Lung (tissue), 12 donors: ENCODE measurements around the gene MMADHC. TPM values are rescaled to one million over a fixed set of nuclear protein-coding genes. Genes with fewer than 3 reads are reported as not detected.

Experiments used
- ATAC-seq: fragments of 200-7000 bp; cut with Tn5 transposase; one replicate; pipeline ENCODE4 v1.9.1; 2020; ENCODE audit warnings: moderate number of reproducible peaks; ENCODE audit not compliant: insufficient read depth, low FRiP score
- DNase-seq, 3 donors: peaks; one replicate each; pipeline ENCODE4 v3.0.0-alpha.2; 2013 to 2017
- H3K27ac ChIP-seq, 2 donors: one replicate each; pipeline ENCODE4 v1.5.1; 2013; ENCODE audit warnings: mild to moderate bottlenecking in 2 of 2, moderate library complexity in 2 of 2, control low read depth in 1 of 2, inconsistent platforms in 1 of 2, low read depth in 1 of 2, low read length in 1 of 2
- H3K27me3 ChIP-seq, 3 donors: one replicate each; pipeline ENCODE4 v1.5.1; 2013; ENCODE audit warnings: low read length in 2 of 3; ENCODE audit not compliant: control insufficient read depth in 3 of 3, insufficient read depth in 3 of 3
- H3K36me3 ChIP-seq, 4 donors: one replicate each; pipeline ENCODE4 v1.5.1; 2013; ENCODE audit warnings: low read length in 4 of 4, mild to moderate bottlenecking in 1 of 4, moderate library complexity in 1 of 4; ENCODE audit not compliant: control insufficient read depth in 4 of 4, insufficient read depth in 4 of 4
- H3K4me1 ChIP-seq, 5 donors: one replicate each; pipeline ENCODE4 v1.5.1; 2013; ENCODE audit warnings: low read length in 5 of 5, mild to moderate bottlenecking in 2 of 5, moderate library complexity in 1 of 5; ENCODE audit not compliant: control insufficient read depth in 5 of 5, insufficient read depth in 5 of 5
- H3K4me3 ChIP-seq: one replicate; pipeline ENCODE4 v1.5.1; 2013; ENCODE audit warnings: mild to moderate bottlenecking, control low read depth, moderate library complexity
- H3K9ac ChIP-seq, 2 donors: one replicate each; pipeline ENCODE4 v1.5.1; 2013; ENCODE audit warnings: low read length in 2 of 2, control low read depth in 1 of 2; ENCODE audit not compliant: insufficient read depth in 1 of 2
- H3K9me3 ChIP-seq, 4 donors: one replicate each; pipeline ENCODE4 v1.5.1; 2013; ENCODE audit warnings: low read length in 3 of 4, mild to moderate bottlenecking in 1 of 4, moderate library complexity in 1 of 4; ENCODE audit not compliant: control insufficient read depth in 4 of 4, insufficient read depth in 3 of 4
- WGBS, 2 donors: extraction: QIAGEN DNeasy Blood & Tissue Kit; methylation state at CpG; one replicate each; pipeline ENCODE4 v1.1.7; 2013; 5-methylcytosine and 5-hydroxymethylcytosine counted together
- polyA plus RNA-seq, 2 donors: library from polyadenylated mRNA; stranded (reverse); fragments of 200-250 nt; gene quantifications; one replicate each; pipeline ENCODE4 v1.2.1, GENCODE V29; 2013
- total RNA-seq, 2 donors: library from RNA; depleted of rRNA in 1 of 2; stranded (reverse); fragments of >200 nt in 1 of 2; gene quantifications; one replicate each; pipeline ENCODE4 v1.2.1, GENCODE V29; 2014 to 2021
- TF ChIP-seq, protein P1 (sequence below): IDR thresholded peaks from 2 replicates; pipeline ENCODE4 v1.5.1; 2012; ENCODE audit warnings: mild to moderate bottlenecking; ENCODE audit errors: control extremely low read depth, extremely low read depth
- donor health status: control.
- donor health status: control.
- donor health status: Bipolar disorder and iron deficiency.
- donor health status: healthy.
- donor health status: DM: yes; HTN: yes; CAD: no.

The MMADHC gene
- total and polyA plus RNA-seq, 4 donors = 34.1 to 101 (median 78.7) TPM

DNA sequence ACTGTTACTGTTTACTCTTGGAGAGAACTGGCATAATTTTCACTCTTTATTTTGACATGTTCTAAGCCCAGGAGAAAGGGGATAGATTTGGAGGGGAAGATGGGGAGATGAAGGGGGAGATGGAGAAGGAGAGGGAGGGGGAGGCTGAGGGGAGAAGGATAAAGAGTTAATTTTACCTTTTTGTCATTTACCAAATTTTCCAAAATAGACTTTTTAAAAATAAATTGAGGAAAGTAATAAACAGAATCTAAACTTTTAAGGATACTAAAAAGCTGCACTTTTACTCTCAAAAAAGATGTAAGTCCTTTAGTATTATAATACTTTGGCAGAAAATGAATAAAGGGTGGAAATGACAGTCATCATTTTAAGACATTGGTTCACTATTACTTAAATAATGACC is 12.3 kb downstream of the MMADHC start:
- Histone ChIP-seq H3K27ac (no peak overlapping the region), H3K9me3 (no peaks in the 10 kb centered on the region), H3K4me3 (no peak overlapping the region), H3K9ac (no peak overlapping the region), H3K4me1 (peaks cover 0 to 7% (median 0%) of the 10 kb centered on the region in 5 donors), H3K36me3 (peaks cover 8 to 28% (median 14%) of the 10 kb centered on the region in 4 donors), H3K27me3 (no peaks in the 10 kb centered on the region)
- ATAC-seq = no peak
- no peak for DNase-seq
- TF ChIP-seq, protein P1, sequence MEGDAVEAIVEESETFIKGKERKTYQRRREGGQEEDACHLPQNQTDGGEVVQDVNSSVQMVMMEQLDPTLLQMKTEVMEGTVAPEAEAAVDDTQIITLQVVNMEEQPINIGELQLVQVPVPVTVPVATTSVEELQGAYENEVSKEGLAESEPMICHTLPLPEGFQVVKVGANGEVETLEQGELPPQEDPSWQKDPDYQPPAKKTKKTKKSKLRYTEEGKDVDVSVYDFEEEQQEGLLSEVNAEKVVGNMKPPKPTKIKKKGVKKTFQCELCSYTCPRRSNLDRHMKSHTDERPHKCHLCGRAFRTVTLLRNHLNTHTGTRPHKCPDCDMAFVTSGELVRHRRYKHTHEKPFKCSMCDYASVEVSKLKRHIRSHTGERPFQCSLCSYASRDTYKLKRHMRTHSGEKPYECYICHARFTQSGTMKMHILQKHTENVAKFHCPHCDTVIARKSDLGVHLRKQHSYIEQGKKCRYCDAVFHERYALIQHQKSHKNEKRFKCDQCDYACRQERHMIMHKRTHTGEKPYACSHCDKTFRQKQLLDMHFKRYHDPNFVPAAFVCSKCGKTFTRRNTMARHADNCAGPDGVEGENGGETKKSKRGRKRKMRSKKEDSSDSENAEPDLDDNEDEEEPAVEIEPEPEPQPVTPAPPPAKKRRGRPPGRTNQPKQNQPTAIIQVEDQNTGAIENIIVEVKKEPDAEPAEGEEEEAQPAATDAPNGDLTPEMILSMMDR = no peak

DNA sequence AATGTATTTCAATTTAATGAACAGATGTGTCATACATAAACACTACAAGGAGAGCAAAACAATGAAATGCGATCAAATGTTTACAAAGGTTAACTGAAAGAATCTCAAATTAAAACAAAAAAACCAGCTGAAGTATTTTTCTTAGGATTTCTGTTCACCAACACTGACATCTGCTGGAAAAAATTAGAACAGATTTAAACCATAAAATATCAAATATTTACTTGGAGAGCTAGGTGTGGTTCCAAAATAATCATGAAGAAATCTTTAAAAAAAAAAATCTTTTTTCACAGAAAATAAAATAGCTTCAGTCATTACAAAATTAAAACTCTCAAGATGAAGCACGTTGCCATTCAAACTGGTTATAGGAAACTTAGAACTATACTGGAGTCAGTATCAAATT is 13.8 kb downstream of the MMADHC start:
- 55 to 72% methylated on average over 2 of the region's 2 CpGs for WGBS, 2 donors

DNA sequence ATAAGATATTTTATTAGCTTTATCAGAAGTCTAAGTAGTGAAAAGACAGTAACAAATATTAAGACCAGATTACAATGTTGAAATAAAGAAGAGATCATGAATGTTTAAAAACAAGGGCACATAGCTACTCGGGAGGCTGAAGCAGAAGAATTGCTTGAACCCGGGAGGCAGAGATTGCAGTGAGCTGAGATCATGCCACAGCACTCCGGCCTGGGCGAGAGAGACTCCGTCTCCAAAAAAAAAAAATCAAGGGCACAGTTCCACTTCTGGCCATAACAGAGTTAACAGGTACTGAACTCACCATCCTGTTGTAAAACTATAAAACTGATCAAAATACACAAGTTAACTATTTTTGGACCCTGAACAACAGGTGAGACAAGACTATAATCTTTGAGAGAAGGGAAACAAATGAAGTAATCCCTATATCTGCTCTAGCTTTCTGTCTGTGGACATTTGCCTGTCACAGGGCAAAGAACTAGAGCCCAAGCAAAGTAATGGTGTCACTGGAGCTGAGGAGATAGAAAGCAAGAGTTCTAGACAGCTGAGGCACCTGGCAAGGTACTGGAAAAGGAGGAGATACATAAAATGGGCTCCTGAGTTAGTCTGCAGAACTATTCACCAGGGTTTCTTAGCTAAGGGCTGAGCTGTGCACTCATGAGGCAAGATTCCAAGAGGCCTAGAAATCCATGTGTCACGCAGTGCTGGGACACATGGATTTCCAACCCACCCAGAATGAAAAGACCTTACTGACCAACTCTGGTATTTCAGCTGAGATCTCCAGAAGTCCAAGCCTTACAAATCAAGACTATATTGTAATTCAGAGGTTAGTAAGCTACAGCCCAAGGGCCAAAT is 15.2 kb downstream of the MMADHC start:
- TF ChIP-seq, protein P1 = no peak
- Histone ChIP-seq H3K36me3 (peaks cover 7 to 42% (median 19%) of the 10 kb centered on the region in 4 donors), H3K9ac (no peak overlapping the region), H3K9me3 (no peaks in the 10 kb centered on the region), H3K4me3 (no peak overlapping the region), H3K27me3 (no peaks in the 10 kb centered on the region), H3K4me1 (no peaks in the 10 kb centered on the region), H3K27ac (no peak overlapping the region)
- DNase-seq (no peak), ATAC-seq (no peak)
- WGBS, 2 donors = 86 to 91% methylated on average over 5 to 6 of the region's 6 CpGs

More for the DNA sequence above, 13.8 kb downstream of the MMADHC start:
- TF ChIP-seq, protein P1 = no peak
- Histone ChIP-seq H3K9me3 (no peaks in the 10 kb centered on the region), H3K4me1 (no peaks in the 10 kb centered on the region), H3K27ac (no peak overlapping the region), H3K4me3 (no peak overlapping the region), H3K27me3 (no peaks in the 10 kb centered on the region), H3K36me3 (peaks cover 4 to 37% (median 16%) of the 10 kb centered on the region in 4 donors), H3K9ac (no peak overlapping the region)
- peak in 2 of 3 donors; percentile 48 to 61 for DNase-seq
- ATAC-seq = no peak
